Erythroblast (primary cell): ENCODE results near the gene CLN5.

ENCODE experiments used
- GATA1 ChIP-seq: IDR thresholded peaks from 2 replicates; pipeline ENCODE4 v1.6.1; 2011; ENCODE audit warnings: low read depth, mild to moderate bottlenecking, control low read depth, low read length, moderate library complexity
- POLR2A ChIP-seq: IDR thresholded peaks from 2 replicates; pipeline ENCODE4 v1.6.1; 2011; ENCODE audit warnings: mild to moderate bottlenecking, low read length

DNA sequence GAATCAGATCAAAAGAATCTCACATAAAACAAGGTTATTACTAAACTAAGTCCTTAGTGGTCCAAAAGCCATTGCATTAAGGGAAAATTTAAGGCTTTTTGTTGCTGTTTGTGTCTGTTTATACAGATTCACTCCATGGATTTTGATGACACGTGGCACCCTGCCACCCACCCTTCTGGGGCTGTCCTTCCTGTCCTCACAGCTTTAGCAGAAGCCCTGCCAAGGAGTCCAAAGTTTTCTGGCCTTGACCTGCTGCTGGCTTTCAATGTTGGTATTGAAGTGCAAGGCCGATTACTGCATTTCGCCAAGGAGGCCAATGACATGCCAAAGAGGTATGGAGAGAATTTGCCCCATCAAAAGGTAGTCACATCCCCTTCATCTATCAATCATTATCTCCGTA, 36.7 kb upstream of the CLN5 start:
- TF ChIP-seq POLR2A (no peak), GATA1 (no peak)
